ENCODE results near the gene PROM1. TPM values are rescaled to one million over a fixed set of nuclear protein-coding genes. Genes with fewer than 3 reads are reported as not detected.

Gene PROM1
- total RNA-seq, 1 donor: under 0.01 TPM

- no peak for DNase-seq (ENCODE audit: low read depth)
- no peak for TF ChIP-seq CTCF (IDR thresholded peaks at IDR 0.05; ENCODE audit: insufficient read depth, low read depth, low read length)
- H3K4me3 ChIP-seq (ENCODE audit: low read depth, low read length): no peak overlapping the region
These were observed 27.7 kb upstream of the PROM1 start for GRCh38 chr4:16111533-16111932.

GRCh38 chr4:16110661-16111290, 27.0 kb upstream of the PROM1 start:
- TF ChIP-seq CTCF (IDR thresholded peaks at IDR 0.05; ENCODE audit: insufficient read depth, low read depth, low read length): no peak
- H3K4me3 ChIP-seq (ENCODE audit: low read depth, low read length): no peak overlapping the region
- no peak for DNase-seq (ENCODE audit: low read depth)

GRCh38 chr4:16110199-16110598, 26.4 kb upstream of the PROM1 start:
- DNase-seq (ENCODE audit: low read depth): no peak
- TF ChIP-seq CTCF (IDR thresholded peaks at IDR 0.05; ENCODE audit: insufficient read depth, low read depth, low read length): no peak
- H3K4me3 ChIP-seq (ENCODE audit: low read depth, low read length): no peak overlapping the region

- no peak overlapping the region for H3K4me3 ChIP-seq (ENCODE audit: low read depth, low read length)
- TF ChIP-seq CTCF (IDR thresholded peaks at IDR 0.05; ENCODE audit: insufficient read depth, low read depth, low read length): no peak
- DNase-seq (ENCODE audit: low read depth): no peak
These were observed 25.4 kb upstream of the PROM1 start for GRCh38 chr4:16109256-16109655.

- DNase-seq (ENCODE audit: low read depth): no peak
- H3K4me3 ChIP-seq (ENCODE audit: low read depth, low read length): no peak overlapping the region
- TF ChIP-seq CTCF (IDR thresholded peaks at IDR 0.05; ENCODE audit: insufficient read depth, low read depth, low read length): no peak
These were observed 23.1 kb upstream of the PROM1 start for GRCh38 chr4:16106956-16107355.

GRCh38 chr4:16104520-16104919, 20.7 kb upstream of the PROM1 start:
- H3K4me3 ChIP-seq (ENCODE audit: low read depth, low read length): no peak overlapping the region
- no peak for TF ChIP-seq CTCF (IDR thresholded peaks at IDR 0.05; ENCODE audit: insufficient read depth, low read depth, low read length)
- no peak for DNase-seq (ENCODE audit: low read depth)

- no peak overlapping the region for H3K4me3 ChIP-seq (ENCODE audit: low read depth, low read length)
- TF ChIP-seq CTCF (IDR thresholded peaks at IDR 0.05; ENCODE audit: insufficient read depth, low read depth, low read length): no peak
- DNase-seq (ENCODE audit: low read depth): no peak
These were observed 18.5 kb upstream of the PROM1 start for GRCh38 chr4:16102356-16102755.

Data from fibroblast of villous mesenchyme (primary cell).